GM18861 (cell line): ENCODE data around the gene NECAP2.
"Not testable (repeated sequence)": the region's sequence is repeated elsewhere in the genome, so short reads cannot be mapped to it uniquely, and the experiment has no call there.

ENCODE experiments used
- ATAC-seq: cut with Tn5 transposase; IDR thresholded peaks from one replicate; pipeline ENCODE4 v1.9.1; 2021; ENCODE audit not compliant: unreplicated experiment

NECAP2 gene

DNA sequence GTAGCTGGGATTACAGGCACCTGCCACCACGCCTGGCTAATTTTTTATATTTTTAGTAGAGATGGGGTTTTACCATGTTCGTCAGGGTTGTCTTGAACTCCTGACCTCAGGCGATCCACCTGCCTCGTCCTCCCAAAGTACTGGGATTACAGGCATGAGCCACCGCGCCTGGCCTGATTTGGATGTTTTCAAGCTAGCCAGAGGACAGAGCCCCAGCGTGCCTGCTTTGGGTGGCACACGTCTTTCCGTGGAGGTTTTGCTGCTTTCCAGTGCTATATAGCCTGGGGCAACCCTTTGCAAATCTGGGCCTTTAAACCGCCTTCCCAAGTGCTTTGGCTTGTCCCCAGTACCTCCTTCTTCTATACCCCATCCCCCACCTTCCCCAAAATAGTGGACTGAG is 15.6 kb downstream of the NECAP2 start:
- not testable (repeated sequence) for ATAC-seq

GRCh38 chr1:16458831-16459230 is 18.3 kb downstream of the NECAP2 start:
- ATAC-seq, result no peak

DNA sequence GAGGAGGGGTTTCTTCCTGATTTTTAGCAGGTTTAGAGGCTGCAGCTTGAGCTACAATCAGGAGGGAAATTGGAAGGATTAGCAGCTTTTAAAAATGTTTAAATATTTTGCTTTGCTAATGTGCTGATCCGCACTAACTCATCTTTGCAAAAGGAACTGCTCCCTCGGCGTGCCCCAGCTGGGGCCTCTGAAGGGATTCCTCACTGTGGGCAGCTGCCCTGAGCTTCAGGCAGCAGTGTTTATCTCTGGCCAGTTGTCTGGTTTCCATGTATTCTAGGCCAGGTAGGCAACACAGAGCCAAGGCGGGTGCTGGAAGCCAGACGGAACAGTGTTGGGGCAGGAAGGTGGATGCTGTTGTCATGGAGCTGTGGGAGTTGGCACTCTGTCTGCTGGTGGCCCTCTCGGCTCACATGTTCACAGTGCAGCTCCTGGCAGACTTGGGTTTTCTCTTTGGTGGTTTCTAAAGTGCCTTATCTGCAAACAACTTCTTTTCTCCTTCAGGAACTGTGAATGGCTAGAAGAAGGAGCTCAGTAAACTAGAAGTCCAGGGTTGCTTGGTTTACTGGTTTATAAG is 18.9 kb downstream of the NECAP2 start:
- ATAC-seq, result no peak

- ATAC-seq, result no peak
Observed at GRCh38 chr1:16461681-16462080, 21.2 kb downstream of the NECAP2 start.

DNA sequence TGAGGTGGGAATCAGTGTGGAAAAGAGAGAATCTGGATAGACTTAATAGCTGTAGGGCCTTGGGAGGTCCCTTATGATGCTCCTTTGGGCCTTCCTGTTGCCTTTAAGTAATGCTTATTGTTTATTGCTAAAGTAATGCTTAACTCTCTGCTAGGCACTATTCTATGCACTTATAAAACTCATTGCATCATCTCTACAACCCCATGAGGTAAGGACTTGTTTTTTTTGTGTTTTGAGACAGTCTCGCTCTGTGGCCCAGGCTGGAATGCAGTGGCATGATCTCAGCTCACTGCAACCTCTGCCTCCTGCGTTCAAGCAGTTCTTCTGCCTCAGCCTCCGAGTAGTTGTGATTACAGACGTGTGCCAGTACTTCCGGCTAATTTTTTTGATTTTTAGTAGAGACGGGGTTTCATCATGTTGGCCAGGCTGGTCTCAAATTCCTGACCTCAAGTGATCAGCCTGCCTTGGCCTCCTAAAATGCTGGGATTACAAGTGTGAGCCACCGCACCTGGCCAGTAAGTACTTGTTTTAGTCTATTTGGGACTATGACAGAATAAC is 22.3 kb downstream of the NECAP2 start:
- ATAC-seq, result no peak

- no peak for ATAC-seq
Observed at GRCh38 chr1:16464917-16465625, 24.5 kb downstream of the NECAP2 start.

- no peak for ATAC-seq
Observed at GRCh38 chr1:16468558-16468957, 28.0 kb downstream of the NECAP2 start.

DNA sequence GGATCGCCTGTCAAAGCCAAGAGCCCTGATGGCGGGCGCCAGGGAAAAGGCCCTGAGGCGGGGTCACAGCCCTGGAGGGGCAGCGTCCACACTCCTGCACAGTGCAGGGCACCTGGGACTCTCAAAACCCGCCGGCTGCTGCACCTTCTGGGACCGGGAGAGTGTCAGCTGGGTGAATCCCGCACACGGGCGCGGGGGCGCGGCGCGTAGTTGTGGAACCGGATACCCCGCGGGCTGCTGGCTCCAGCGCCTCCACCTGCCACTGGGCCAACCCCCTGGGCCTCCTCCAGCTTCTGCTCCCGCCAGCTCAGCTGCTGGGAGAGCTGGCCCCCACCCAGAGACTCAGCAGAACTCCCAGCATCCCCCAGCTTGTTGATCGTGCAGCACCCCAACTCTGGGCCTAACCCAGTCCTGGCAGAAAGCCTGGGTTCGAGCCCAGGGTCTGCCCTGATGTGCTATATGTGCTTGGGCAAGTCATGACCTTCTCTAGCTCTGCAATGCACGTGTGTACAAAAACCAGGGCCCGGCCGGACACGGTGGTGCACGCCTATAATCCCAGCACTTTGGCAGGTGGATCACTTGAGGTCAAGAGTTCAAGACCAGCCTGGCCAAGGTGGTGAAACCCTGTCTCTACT is 33.8 kb downstream of the NECAP2 start:
- ATAC-seq, result no peak

- ATAC-seq, result not testable (repeated sequence)
Observed at GRCh38 chr1:16474891-16475290, 34.4 kb downstream of the NECAP2 start.

GRCh38 chr1:16475771-16476770 is 35.5 kb downstream of the NECAP2 start:
- not testable (repeated sequence) for ATAC-seq

DNA sequence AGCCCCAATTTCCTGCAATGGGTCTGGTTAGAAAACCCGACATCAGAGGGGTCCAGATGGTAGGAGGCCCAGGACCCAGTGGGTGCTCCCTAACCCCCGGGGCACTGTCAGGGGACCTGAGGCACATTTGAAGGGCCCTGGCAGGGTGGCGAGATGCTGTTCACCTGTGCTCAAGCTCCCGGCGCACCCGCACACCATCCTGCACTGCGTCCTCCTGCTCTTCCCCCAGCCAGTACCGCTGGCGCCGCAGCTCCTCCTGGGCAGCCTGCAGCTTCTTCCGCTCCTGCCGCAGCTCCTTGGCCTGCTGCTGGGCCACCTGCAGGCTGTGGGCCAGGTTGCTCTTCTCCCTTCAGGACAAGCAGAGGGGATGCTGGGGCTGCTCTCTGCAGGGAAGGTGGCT is 37.6 kb downstream of the NECAP2 start:
- no peak for ATAC-seq

GRCh38 chr1:16483146-16483545 is 42.6 kb downstream of the NECAP2 start:
- ATAC-seq, result not testable (repeated sequence)

- not testable (repeated sequence) for ATAC-seq
Observed at GRCh38 chr1:16483639-16484500, 43.3 kb downstream of the NECAP2 start.

DNA sequence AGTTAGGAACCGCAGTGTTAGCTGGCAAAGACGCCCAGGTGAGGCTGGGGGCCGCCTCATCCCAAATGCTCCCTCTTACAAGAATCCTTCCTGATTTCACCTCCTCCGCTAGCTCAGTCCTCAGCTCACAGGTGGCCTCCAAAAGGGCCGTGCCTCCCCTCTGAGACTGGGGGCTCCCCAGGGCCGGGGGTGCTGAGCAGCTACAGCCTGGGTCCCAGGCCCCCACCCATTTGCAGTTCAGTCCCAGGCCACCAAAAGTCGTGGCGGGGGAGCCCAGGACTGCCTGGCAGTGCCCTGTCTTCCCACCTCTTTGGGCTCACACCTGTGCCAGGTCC is 43.9 kb downstream of the NECAP2 start:
- no peak for ATAC-seq

DNA sequence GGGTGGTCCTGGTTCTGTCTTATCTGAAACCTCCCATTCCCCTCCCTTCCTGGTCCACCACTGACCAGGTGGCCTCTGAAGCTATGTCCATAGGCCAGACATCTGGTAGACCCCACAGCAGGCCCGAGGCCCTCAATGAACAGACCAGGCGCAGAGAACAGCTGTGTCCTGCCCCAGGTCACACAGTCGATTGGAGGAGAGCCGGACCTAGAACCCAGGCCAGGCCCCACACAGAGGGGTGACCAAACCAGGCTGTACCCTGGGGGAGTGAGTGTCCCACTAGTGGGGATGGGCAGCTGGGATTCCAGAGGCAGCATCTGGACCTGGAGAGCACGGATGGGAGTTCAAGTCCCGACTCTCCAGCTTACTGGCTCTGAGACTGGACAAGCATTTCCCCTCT is 44.4 kb downstream of the NECAP2 start:
- no peak for ATAC-seq

- not testable (repeated sequence) for ATAC-seq
Observed at GRCh38 chr1:16486316-16486715, 45.8 kb downstream of the NECAP2 start.

- not testable (repeated sequence) for ATAC-seq
Observed at GRCh38 chr1:16487011-16487410, 46.5 kb downstream of the NECAP2 start.

- ATAC-seq, result not testable (repeated sequence)
Observed at GRCh38 chr1:16489195-16489880, 48.8 kb downstream of the NECAP2 start.

GRCh38 chr1:16491056-16491675 is 50.6 kb downstream of the NECAP2 start:
- ATAC-seq, result no peak
